HG03196 (cell line): ENCODE measurements around the gene GSE1.
"Not testable (repeated sequence)": the region's sequence is repeated elsewhere in the genome, so short reads cannot be mapped to it uniquely, and the experiment has no call there.

ENCODE experiments used
- ATAC-seq: cut with Tn5 transposase; IDR thresholded peaks from one replicate; pipeline ENCODE4 v1.9.1; 2021; ENCODE audit not compliant: unreplicated experiment

The GSE1 gene

GRCh38 chr16:85589688-85590505 is 23.2 kb upstream of the GSE1 start:
- no peak for ATAC-seq

GRCh38 chr16:85590506-85590832 is 22.7 kb upstream of the GSE1 start:
- ATAC-seq: no peak

- no peak for ATAC-seq
These were observed 21.7 kb upstream of the GSE1 start for GRCh38 chr16:85591381-85591780.

- not testable (repeated sequence) for ATAC-seq
These were observed 20.8 kb upstream of the GSE1 start for GRCh38 chr16:85592277-85592676.

GRCh38 chr16:85592700-85593493 is 20.2 kb upstream of the GSE1 start:
- no peak for ATAC-seq

GRCh38 chr16:85593494-85594221 is 19.5 kb upstream of the GSE1 start:
- no peak for ATAC-seq

- ATAC-seq: no peak
These were observed 18.7 kb upstream of the GSE1 start for GRCh38 chr16:85594273-85594977.

- ATAC-seq: no peak
These were observed 18.0 kb upstream of the GSE1 start for GRCh38 chr16:85594978-85595661.

- no peak for ATAC-seq
These were observed 17.2 kb upstream of the GSE1 start for GRCh38 chr16:85595812-85596502.

GRCh38 chr16:85598141-85598540 is 15.0 kb upstream of the GSE1 start:
- no peak for ATAC-seq

- ATAC-seq: no peak
These were observed 13.0 kb upstream of the GSE1 start for GRCh38 chr16:85600078-85600477.

GRCh38 chr16:85600530-85601271 is 12.4 kb upstream of the GSE1 start:
- ATAC-seq: no peak

- no peak for ATAC-seq
These were observed 11.9 kb upstream of the GSE1 start for GRCh38 chr16:85601272-85601639.

GRCh38 chr16:85601730-85602401 is 11.3 kb upstream of the GSE1 start:
- no peak for ATAC-seq

GRCh38 chr16:85602402-85603202 is 10.5 kb upstream of the GSE1 start:
- no peak for ATAC-seq

- no peak for ATAC-seq
These were observed 9.8 kb upstream of the GSE1 start for GRCh38 chr16:85603203-85603755.

GRCh38 chr16:85604145-85604705 is 8.9 kb upstream of the GSE1 start:
- no peak for ATAC-seq
